NCI-H2107 treated with DMSO at 0.1 percent for 48 hours (cell line): Measurements from ENCODE around the gene TSR3.

Experiments used
- DNase-seq: peaks from one replicate; lab custom pipeline; 2025; ENCODE audit not compliant: unreplicated experiment; lab: John Stamatoyannopoulos, UW

TSR3 gene

DNA sequence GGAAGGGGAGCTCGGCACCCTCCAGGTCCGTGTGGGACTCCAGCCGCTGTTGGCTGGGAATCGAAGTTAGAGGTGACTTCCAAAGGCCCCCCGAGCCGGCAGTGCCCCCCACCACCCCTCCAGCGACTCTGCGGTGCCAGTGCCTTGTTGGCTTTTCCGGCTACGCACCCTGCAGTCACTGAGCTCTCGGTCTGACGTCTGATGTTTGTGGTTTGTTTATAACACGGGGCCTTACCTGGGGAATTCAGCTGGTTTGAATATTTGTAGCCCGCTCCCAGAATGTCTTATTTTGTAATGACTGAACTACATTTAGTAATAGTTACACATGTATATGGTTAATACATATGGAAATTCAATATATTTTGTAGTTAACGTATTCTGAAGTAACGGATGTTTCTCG is 25.3 kb downstream of the TSR3 start:
- no peak for DNase-seq

GRCh38 chr16:1325673-1326371 is 25.9 kb downstream of the TSR3 start:
- DNase-seq = no peak

DNA sequence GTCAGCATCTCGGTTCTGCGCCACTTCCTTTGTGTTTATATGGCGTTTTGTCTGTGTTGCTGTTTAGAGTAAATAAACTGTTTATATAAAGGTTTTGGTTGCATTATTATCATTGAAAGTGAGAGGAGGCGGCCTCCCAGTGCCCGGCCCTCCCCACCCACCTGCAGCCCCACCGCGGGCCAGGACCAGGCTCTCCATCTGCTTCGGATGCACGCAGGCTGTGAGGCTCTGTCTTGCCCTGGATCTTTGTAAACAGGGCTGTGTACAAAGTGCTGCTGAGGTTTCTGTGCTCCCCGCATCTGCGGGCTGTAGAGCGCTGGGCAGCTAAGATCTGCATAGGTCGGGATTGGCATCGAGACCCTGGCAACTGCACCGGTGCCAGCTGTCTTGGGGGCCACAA is 26.4 kb downstream of the TSR3 start:
- no peak for DNase-seq

DNA sequence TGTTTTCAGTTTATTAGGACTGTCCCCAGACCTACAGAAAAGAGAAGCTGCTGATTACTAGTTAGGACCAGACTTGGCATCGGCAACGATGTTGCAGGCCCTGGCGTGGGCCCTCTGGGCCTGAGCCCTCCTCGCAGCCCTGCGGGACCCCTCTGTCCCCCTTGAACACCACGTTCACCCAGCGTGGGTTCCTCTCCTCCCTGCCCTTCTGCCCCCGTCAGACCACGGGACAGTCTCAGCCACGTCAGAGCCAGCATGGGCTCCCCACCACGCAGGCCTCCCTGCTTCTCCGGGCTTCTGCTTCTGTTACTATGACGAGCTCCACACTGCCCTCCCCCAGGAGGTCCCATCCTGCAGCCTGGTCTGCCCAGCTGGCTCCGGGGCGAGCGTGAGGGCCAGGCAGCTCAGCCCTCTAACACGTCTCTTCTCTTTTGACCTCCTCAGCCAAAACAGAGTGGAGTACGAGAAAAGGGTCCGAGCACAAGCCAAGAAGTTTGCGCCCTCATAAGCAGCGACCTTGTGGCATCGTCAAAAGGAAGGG is 27.3 kb downstream of the TSR3 start:
- no peak for DNase-seq

GRCh38 chr16:1323296-1324239 is 28.1 kb downstream of the TSR3 start:
- DNase-seq = no peak

- no peak for DNase-seq
These were observed 29.3 kb downstream of the TSR3 start for GRCh38 chr16:1322407-1322806.

DNA sequence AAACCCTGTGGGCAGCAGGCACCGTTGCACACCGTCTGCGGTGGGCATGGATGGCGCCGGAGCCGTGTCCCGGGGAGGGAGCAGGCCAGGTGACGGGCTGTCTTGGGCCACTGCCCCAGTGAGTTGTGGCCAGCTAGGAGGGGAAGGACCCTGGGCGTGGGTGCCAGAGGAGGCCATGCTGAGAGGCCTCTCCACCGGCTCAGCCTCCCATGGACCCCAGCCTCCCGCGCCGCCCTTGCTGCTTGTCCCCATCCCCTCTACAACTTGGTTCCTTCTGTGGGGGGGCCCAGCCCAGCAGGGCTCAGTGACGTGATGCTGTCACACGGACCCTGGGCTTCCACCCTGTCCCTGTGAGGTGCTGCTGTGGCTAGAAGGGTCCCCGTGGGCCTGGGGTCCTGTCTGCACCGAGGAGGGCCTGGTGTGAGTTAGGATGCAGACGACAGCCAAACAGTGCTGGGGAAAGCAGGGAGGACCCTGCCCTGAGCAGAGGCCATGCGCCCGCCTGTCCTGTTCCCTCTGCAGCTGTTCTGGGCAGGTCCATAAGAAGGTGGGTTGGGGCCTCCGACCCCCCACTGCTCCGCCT is 30.9 kb downstream of the TSR3 start:
- DNase-seq = no peak

DNA sequence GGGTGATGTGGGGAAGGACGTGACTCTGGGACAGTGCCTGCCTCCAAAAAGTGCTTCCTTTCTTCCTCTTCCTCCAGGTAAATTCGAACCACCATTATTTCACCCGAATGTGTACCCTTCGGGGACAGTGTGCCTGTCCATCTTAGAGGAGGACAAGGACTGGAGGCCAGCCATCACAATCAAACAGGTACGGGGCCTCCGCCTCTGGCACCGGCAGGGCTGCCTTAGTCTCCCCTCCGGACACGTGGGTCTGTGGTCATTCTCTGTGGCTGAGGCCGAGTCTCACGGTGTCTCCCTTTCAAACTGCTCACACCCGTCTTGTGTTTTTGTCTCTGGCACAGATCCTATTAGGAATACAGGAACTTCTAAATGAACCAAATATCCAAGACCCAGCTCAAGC is 31.6 kb downstream of the TSR3 start:
- DNase-seq = no peak

GRCh38 chr16:1319041-1319440 is 32.6 kb downstream of the TSR3 start:
- DNase-seq = no peak

GRCh38 chr16:1318268-1318545 is 33.5 kb downstream of the TSR3 start:
- no peak for DNase-seq

- no peak for DNase-seq
These were observed 34.0 kb downstream of the TSR3 start for GRCh38 chr16:1317479-1318267.

DNA sequence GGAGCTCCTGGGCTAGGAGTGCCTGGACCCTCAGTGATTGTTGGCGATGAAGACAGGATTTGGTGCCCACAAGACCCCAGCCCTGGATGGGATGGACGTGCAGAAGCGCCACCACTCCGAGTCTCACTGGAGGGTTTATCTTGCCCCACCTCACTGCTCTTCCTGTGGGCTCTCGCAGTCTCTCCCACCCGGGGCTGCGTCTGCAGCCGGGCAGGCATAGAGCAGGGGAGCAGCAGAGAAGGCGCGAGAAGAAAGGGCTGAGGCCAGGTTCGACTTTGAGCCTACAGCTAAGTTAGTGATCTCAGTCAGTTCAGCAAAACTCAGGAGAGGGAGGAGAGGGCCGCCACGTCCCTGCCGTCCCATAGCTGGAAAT is 35.7 kb downstream of the TSR3 start:
- DNase-seq = no peak

- DNase-seq = no peak
These were observed 36.3 kb downstream of the TSR3 start for GRCh38 chr16:1315081-1316032.

GRCh38 chr16:1314399-1315068 is 37.1 kb downstream of the TSR3 start:
- DNase-seq = no peak

DNA sequence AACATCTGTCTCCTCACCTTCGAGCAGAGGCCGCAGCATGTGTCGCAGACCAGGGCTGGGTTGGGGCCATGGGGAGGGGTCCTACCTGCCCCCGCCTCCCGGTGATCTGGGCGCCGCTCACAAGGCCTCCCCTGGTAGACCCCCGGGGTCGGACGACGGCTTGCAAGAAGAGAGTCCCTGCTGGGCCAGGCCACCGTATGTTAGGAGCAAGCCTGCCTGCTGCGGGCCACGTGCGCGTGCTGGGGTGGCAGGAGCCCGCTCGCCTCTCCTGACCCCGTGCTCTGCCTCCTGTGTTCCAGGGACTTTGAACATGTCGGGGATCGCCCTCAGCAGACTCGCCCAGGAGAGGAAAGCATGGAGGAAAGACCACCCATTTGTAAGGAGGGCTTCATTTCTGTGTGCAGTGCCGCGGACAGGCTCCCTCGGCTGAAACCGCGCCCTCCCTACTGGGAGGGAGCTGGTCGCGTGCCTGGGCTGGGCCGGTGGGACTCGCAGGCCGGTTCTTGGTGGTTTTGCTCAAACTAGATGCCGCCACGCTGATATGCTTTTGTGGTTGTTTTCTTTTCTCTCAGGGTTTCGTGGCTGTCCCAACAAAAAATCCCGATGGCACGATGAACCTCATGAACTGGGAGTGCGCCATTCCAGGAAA is 37.8 kb downstream of the TSR3 start:
- DNase-seq = no peak

DNA sequence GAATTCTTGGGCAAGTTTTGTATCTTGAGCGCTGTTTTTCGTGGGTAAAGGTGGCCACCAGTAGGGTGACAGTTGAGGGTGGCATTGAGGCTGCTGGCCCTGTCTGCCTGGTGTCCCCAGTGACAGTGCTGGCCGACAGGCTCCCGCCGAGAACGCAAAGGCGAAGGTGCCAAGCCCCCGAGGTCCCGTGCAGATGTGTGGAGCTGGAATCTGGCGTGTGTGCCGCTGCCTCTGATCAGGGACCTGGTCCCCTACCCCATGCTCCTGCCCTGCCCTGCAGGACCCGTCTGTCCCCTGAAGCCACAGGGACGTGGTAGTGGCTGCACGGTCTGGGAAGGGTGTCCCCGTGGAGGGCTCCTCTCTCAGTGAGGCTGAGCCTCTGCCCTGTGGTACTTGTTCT is 38.8 kb downstream of the TSR3 start:
- DNase-seq = no peak

GRCh38 chr16:1312467-1312816 is 39.2 kb downstream of the TSR3 start:
- DNase-seq = no peak

DNA sequence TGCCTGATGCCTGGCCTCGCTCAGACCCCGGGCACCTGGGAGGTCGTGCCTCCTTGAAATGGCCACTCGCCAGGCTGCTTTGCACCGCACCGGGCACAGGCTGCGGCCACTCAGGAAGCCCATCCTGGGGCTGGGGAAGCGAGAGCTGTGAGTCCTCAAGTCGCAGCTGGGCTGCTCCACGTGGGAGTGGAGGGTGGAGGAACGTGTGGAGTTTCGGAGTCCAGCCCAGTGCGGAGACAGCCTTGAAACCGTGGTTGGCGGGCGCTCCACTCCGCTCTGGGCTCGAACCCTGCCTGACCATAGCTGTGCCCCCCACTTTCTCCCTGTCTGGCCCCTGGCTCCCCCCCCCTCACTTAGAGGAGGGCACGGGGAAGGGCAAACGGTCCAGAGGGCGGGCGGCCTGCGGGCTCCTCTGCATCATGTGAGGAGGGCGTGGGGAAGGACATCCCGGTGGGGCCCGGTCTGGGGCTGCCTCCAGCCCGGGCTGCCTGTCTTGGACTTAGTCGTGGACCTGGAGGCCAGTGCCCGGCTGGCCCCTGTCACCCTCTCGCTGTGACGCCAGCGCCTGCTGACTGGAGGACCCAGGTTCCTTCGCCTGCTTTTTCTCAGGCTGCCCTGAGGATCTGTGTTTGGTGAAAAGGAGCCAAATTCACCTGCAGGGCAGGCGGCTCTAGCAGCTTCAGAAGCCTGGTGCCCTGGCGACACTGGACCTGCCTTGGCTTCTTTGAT is 39.8 kb downstream of the TSR3 start:
- DNase-seq = no peak
